ENCODE measurements around the gene CYFIP2.
A peak's percentile ranks its signal among the peaks of the same experiment; 100 is the strongest.

Gene CYFIP2

GRCh38 chr5:157217289-157218024 lies 48.5 kb upstream of the CYFIP2 start:
- no peaks in the 10 kb centered on the region for H3K36me3 ChIP-seq (ENCODE audit: control insufficient read depth in 2 of 2, insufficient read depth in 1 of 2, low read length in 2 of 2)
- no peak overlapping the region for H3K27ac ChIP-seq (ENCODE audit: extremely low read depth, low read depth, low read length)
- TF ChIP-seq ZNF112 (tag by site-specific recombination; IDR thresholded peaks at IDR 0.05), result no peak
- no peak for TF ChIP-seq ZNF629 (tag by site-specific recombination; IDR thresholded peaks at IDR 0.05)
- TF ChIP-seq EGR2 (tag by site-specific recombination; IDR thresholded peaks at IDR 0.05; ENCODE audit: low read depth), result peak; percentile 93
- TF ChIP-seq ZNF19 (tag by site-specific recombination; IDR thresholded peaks at IDR 0.05; ENCODE audit: low read depth), result no peak
- TF ChIP-seq ZNF138 (tag by site-specific recombination; IDR thresholded peaks at IDR 0.05; ENCODE audit: borderline replicate concordance), result no peak
- no peak for TF ChIP-seq ZNF449 (tag by site-specific recombination; IDR thresholded peaks at IDR 0.05)
- no peak for TF ChIP-seq ZBTB21 (tag by site-specific recombination; IDR thresholded peaks at IDR 0.05)
- TF ChIP-seq ZFHX2 (tag by site-specific recombination; conservative IDR thresholded peaks at IDR 0.05), result peak; percentile 88
- no peak for TF ChIP-seq PRDM1 (tag by site-specific recombination; IDR thresholded peaks at IDR 0.05)
- TF ChIP-seq ZNF529 (tag by site-specific recombination; IDR thresholded peaks at IDR 0.05; ENCODE audit: insufficient replicate concordance), result no peak
- H3K4me3 ChIP-seq (ENCODE audit: low read depth, low read length), result no peak overlapping the region
- CTCF ChIA-PET, result interaction anchor here (0.7 to 1.1 kb wide), 2 partner anchors 35 to 216 kb away, joined by 3 to 4 read pairs; no protein-coding TSS in a partner anchor
- no peaks in the 10 kb centered on the region for H3K9me3 ChIP-seq (ENCODE audit: control insufficient read depth, insufficient read depth, low read depth, low read length)
- POLR2A ChIA-PET, result no interaction called here
- no peaks in the 10 kb centered on the region for H3K4me1 ChIP-seq (ENCODE audit: control insufficient read depth, insufficient read depth, low read length)

GRCh38 chr5:157219491-157220271 lies 46.2 kb upstream of the CYFIP2 start:
- Histone ChIP-seq H3K36me3 (ENCODE audit: control insufficient read depth in 2 of 2, insufficient read depth in 1 of 2, low read length in 2 of 2) (no peaks in the 10 kb centered on the region), H3K27ac (ENCODE audit: extremely low read depth, low read depth, low read length) (no peak overlapping the region), H3K9me3 (ENCODE audit: control insufficient read depth, insufficient read depth, low read depth, low read length) (no peaks in the 10 kb centered on the region), H3K4me1 (ENCODE audit: control insufficient read depth, insufficient read depth, low read length) (no peaks in the 10 kb centered on the region), H3K4me3 (ENCODE audit: low read depth, low read length) (no peak overlapping the region)
- ChIA-PET POLR2A (no interaction called here), CTCF (interaction anchor here (0.5 kb wide), 1 partner anchor 28 kb away, joined by 3 read pairs; no protein-coding TSS in a partner anchor)
- no peak for TF ChIP-seq ZFP41 (tag by site-specific recombination; IDR thresholded peaks at IDR 0.05; ENCODE audit: borderline replicate concordance)
- TF ChIP-seq CTCF (tag by site-specific recombination; IDR thresholded peaks at IDR 0.05), result no peak
- no peak for TF ChIP-seq ZNF514 (tag by site-specific recombination; IDR thresholded peaks at IDR 0.05)
- no peak for TF ChIP-seq ZNF426 (tag by site-specific recombination; IDR thresholded peaks at IDR 0.05)
- no peak for TF ChIP-seq SP7 (tag by site-specific recombination; IDR thresholded peaks at IDR 0.05)
- TF ChIP-seq ZNF692 (tag by site-specific recombination; IDR thresholded peaks at IDR 0.05), result no peak
- TF ChIP-seq MEIS1 (CRISPR knock-in tag; IDR thresholded peaks at IDR 0.05; ENCODE audit: borderline replicate concordance), result no peak
- TF ChIP-seq ZNF555 (tag by site-specific recombination; conservative IDR thresholded peaks at IDR 0.05), result no peak
- no peak for TF ChIP-seq ZNF274 (IDR thresholded peaks at IDR 0.05; ENCODE audit: low read length)
- TF ChIP-seq ZNF274 (tag by site-specific recombination; IDR thresholded peaks at IDR 0.05; ENCODE audit: borderline replicate concordance), result no peak
- TF ChIP-seq ZNF248 (tag by site-specific recombination; IDR thresholded peaks at IDR 0.05), result no peak
- TF ChIP-seq SP3 (tag by site-specific recombination; IDR thresholded peaks at IDR 0.05), result no peak
- TF ChIP-seq PRDM10 (tag by site-specific recombination; IDR thresholded peaks at IDR 0.05), result no peak
- no peak for TF ChIP-seq WT1 (tag by site-specific recombination; IDR thresholded peaks at IDR 0.05)
- TF ChIP-seq ZNF394 (tag by site-specific recombination; IDR thresholded peaks at IDR 0.05; ENCODE audit: borderline replicate concordance), result no peak
